Measurements from ENCODE around the gene MC4R. TPM values are rescaled to one million over a fixed set of nuclear protein-coding genes. Genes with fewer than 3 reads are reported as not detected.
"Not testable (repeated sequence)": the region's sequence is repeated elsewhere in the genome, so short reads cannot be mapped to it uniquely, and the experiment has no call there.

The MC4R gene
- total RNA-seq (2014; rRNA removed; shearing (Covaris generic)) (0.32 TPM in 1 of 2 replicates, not detected in the other), polyA plus RNA-seq (2016; fragmentation: Nextera tagmentation; extraction: Ambion mirVana) (0.14 and 0.33 TPM in 2 replicates)

DNA sequence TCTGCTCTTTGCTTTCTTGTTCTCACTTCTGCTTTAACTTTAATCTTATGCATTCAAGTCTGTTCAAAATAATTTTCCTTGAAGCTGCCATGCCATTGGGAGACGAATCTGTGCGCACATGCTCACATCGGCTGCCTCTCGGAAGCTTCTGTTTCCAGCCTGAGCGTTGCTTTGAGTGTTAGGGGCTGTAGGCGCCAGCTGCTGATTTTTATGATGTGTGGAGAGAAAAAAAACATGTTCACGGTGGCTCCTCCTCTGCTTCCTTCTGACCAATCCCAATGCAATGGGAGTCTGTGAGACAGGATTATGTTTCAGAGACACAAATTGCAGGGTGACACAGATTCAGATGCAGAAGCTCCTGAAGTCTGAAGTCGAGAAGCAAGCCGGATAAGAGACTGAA, at the start of gene MC4R:
MC4R (minus strand) TSS at position 180 of the 400 bp plus-strand sequence. CDS start 426 bp downstream, outside the sequence.
- no peaks in the 10 kb centered on the region for H3K36me3 ChIP-seq (ENCODE audit: low read depth)
- no peaks in the 10 kb centered on the region for H3K27me3 ChIP-seq (replicated peaks; ENCODE audit: insufficient read depth)
- 1 to 2% methylated on average over 9 of the region's 9 CpGs for WGBS, 2 experiments (ENCODE audit: low coverage in 1 of 2, low lambda C conversion rate in 2 of 2, missing lambda C conversion rate in 2 of 2)
- no peaks in the 10 kb centered on the region for H3K9me2 ChIP-seq (ENCODE audit: insufficient read depth)
- H3K4me1 ChIP-seq (ENCODE audit: insufficient read depth), result peaks cover 12% of the 10 kb centered on the region
- H3F3A ChIP-seq (ENCODE audit: insufficient read depth), result peaks cover 19% of the 10 kb centered on the region
- H2AFZ ChIP-seq, result peak within 1 kb of the TSS; percentile 93
- H3K4me3 ChIP-seq, result peak within 1 kb of the TSS; percentile 74
- no peaks in the 10 kb centered on the region for H3K9me3 ChIP-seq (ENCODE audit: low read depth)
- H3K79me2 ChIP-seq (ENCODE audit: insufficient read depth), result no peaks in the 10 kb centered on the region
- in situ Hi-C loops (cut with MboI), result no loop called here
- TF ChIP-seq EZH2phosphoT487 (IDR thresholded peaks at IDR 0.05; ENCODE audit: insufficient read depth, low read depth) (no peak), EZH2 (IDR thresholded peaks at IDR 0.05; ENCODE audit: insufficient read depth, poor library complexity, severe bottlenecking) (no peak)
- peak within 1 kb of the TSS; percentile 91 for H3K4me2 ChIP-seq (ENCODE audit: unreplicated experiment)
- DNase-seq, result peak; percentile 84
- H4K20me1 ChIP-seq (ENCODE audit: insufficient read depth), result no peaks in the 10 kb centered on the region
- 0 out of 2 replicates have a peak within 1 kb of the TSS, but pooled peaks have one; percentile 14 for H3K27ac ChIP-seq
- H3K9ac ChIP-seq, result peak within 1 kb of the TSS; percentile 61

DNA sequence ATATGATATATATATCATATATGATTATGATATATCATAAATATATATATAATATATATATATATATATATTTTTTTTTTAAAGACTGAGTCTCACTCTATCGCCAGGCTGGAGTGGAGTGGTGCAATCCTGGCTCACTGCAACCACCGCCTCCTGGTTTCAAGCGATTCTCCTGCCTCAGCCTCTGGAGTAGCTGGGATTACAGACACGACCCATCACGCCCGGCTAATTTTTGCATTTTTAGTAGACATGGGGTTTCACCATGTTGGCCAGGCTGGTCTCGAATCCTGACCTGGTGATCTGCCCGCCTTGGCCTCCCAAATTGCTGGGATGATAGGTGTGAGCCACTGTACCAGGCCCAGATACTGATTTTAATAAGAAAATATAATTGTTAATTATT, 49.7 kb upstream of the MC4R start:
- H3K4me1 ChIP-seq (ENCODE audit: insufficient read depth); H3K27me3 ChIP-seq (replicated peaks; ENCODE audit: insufficient read depth); H3K9me3 ChIP-seq (ENCODE audit: low read depth); H3K4me3 ChIP-seq; H3K9me2 ChIP-seq (ENCODE audit: insufficient read depth); H3K36me3 ChIP-seq (ENCODE audit: low read depth); H3K79me2 ChIP-seq (ENCODE audit: insufficient read depth); DNase-seq; H3F3A ChIP-seq (ENCODE audit: insufficient read depth); H3K27ac ChIP-seq; H3K4me2 ChIP-seq (ENCODE audit: unreplicated experiment); H2AFZ ChIP-seq; H3K9ac ChIP-seq; H4K20me1 ChIP-seq (ENCODE audit: insufficient read depth): not testable (repeated sequence)
- 92 to 96% methylated on average over 8 of the region's 8 CpGs for WGBS, 2 experiments (ENCODE audit: low coverage in 1 of 2, low lambda C conversion rate in 2 of 2, missing lambda C conversion rate in 2 of 2)
- in situ Hi-C loops (cut with MboI), result loop anchor here (25.0 kb wide), 1 partner anchor 410 kb away; no protein-coding TSS in a partner anchor

DNA sequence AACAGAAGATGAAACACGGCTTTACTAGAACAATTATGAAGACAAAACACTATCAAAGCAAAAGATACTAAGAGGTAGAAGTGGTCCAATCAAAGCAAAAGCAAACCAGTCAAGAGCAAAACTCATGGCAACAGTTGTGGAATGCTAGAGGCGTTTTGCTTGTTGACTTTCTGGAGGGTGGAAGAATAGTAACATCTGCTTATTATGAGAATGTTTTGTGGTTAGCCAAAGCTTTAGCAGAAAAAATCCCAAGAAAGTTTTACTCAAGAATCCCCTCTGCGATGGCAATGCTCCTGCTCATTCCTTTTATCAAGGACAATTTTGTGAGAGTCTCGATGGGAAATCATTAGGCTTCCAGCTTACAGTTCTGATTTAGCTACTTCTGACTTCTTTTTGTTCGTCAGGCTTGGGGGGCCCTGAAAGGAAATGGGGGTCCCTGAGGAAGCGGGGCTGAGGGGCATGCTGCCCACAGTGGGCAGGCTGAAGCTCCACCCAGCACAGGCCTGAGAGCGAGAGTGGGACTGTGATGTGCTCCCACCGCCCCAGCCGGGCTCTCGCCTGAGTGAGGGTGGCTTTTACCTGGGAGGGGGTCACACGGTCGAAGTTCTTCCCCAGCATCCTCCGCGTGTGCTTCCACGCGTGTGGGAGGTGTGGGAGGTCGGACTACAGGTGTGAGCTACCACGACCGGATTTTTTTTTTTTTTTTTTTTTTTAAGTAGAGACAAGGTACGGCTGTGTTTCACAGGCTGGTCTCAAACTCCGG, 49.0 kb upstream of the MC4R start:
- peak overlapping the region; percentile 1; the same call in 1 of the 2 replicates for H2AFZ ChIP-seq
- H3K4me2 ChIP-seq (ENCODE audit: unreplicated experiment), result no peak overlapping the region
- H3K4me3 ChIP-seq, result no peak overlapping the region
- no peaks in the 10 kb centered on the region for H3F3A ChIP-seq (ENCODE audit: insufficient read depth)
- H3K36me3 ChIP-seq (ENCODE audit: low read depth), result no peaks in the 10 kb centered on the region
- no peaks in the 10 kb centered on the region for H3K9me3 ChIP-seq (ENCODE audit: low read depth)
- peak; percentile 1 for DNase-seq
- H3K27ac ChIP-seq, result no peak overlapping the region
- no peaks in the 10 kb centered on the region for H3K79me2 ChIP-seq (ENCODE audit: insufficient read depth)
- no peaks in the 10 kb centered on the region for H3K9me2 ChIP-seq (ENCODE audit: insufficient read depth)
- peaks cover 5% of the 10 kb centered on the region; the same call in 1 of the 2 replicates for H3K4me1 ChIP-seq (ENCODE audit: insufficient read depth)
- no peak overlapping the region for H3K9ac ChIP-seq
- H3K27me3 ChIP-seq (replicated peaks; ENCODE audit: insufficient read depth), result no peaks in the 10 kb centered on the region
- no peaks in the 10 kb centered on the region for H4K20me1 ChIP-seq (ENCODE audit: insufficient read depth)
- TF ChIP-seq EZH2phosphoT487 (IDR thresholded peaks at IDR 0.05; ENCODE audit: insufficient read depth, low read depth) (no peak), EZH2 (IDR thresholded peaks at IDR 0.05; ENCODE audit: insufficient read depth, poor library complexity, severe bottlenecking) (no peak)
- 69 to 74% methylated on average over 14 to 21 of the region's 21 CpGs for WGBS, 2 experiments (ENCODE audit: low coverage in 1 of 2, low lambda C conversion rate in 2 of 2, missing lambda C conversion rate in 2 of 2)
- in situ Hi-C loops (cut with MboI), result loop anchor here (25.0 kb wide), 1 partner anchor 409 kb away; no protein-coding TSS in a partner anchor

DNA sequence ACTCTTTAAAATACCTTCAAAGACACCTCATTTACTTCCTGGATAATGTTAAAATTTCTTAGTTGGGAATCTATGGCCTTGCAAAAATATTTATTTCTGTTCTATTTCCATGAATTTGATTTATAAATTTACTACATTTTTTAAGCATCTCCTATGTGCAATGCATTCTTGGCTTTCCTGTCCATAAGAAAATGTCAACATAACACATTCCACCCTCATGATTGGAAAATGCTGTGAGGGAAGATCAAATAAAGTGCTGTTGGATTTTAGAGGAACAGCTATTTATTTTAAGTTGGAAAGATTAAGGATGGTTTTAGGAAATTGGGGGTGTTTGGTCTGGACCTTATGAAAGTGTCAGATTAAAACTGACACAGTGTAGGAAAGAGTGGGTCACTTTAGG, 45.4 kb upstream of the MC4R start:
- Histone ChIP-seq H3K27ac (no peak overlapping the region), H3K9me2 (ENCODE audit: insufficient read depth) (no peaks in the 10 kb centered on the region), H3K9me3 (ENCODE audit: low read depth) (no peaks in the 10 kb centered on the region), H3K36me3 (ENCODE audit: low read depth) (no peaks in the 10 kb centered on the region), H3K27me3 (replicated peaks; ENCODE audit: insufficient read depth) (no peaks in the 10 kb centered on the region), H3K4me1 (ENCODE audit: insufficient read depth) (peaks cover 5% of the 10 kb centered on the region; the same call in 1 of the 2 replicates), H2AFZ (no peak overlapping the region), H3K4me3 (no peak overlapping the region), H3F3A (ENCODE audit: insufficient read depth) (no peaks in the 10 kb centered on the region), H3K79me2 (ENCODE audit: insufficient read depth) (no peaks in the 10 kb centered on the region), H4K20me1 (ENCODE audit: insufficient read depth) (no peaks in the 10 kb centered on the region), H3K4me2 (ENCODE audit: unreplicated experiment) (no peak overlapping the region), H3K9ac (no peak overlapping the region)
- DNase-seq, result peak; percentile 5
- TF ChIP-seq EZH2 (IDR thresholded peaks at IDR 0.05; ENCODE audit: insufficient read depth, poor library complexity, severe bottlenecking) (no peak), EZH2phosphoT487 (IDR thresholded peaks at IDR 0.05; ENCODE audit: insufficient read depth, low read depth) (no peak)
- in situ Hi-C loops (cut with MboI), result loop anchor here (25.0 kb wide), 1 partner anchor 406 kb away; no protein-coding TSS in a partner anchor

Measured in GM23248 (cell line).